ENCODE measurements around the gene CHRNA9.

The CHRNA9 gene

GRCh38 chr4:40373636-40374035 is 38.5 kb downstream of the CHRNA9 start:
- CTCF ChIA-PET, result no interaction called here
- POLR2A ChIA-PET, result no interaction called here
- TF ChIP-seq CTBP1 (IDR thresholded peaks at IDR 0.05; ENCODE audit: borderline replicate concordance) (no peak), TARDBP (IDR thresholded peaks at IDR 0.05) (no peak), L3MBTL2 (conservative IDR thresholded peaks at IDR 0.05) (no peak), FOXK2 (IDR thresholded peaks at IDR 0.05) (no peak), FOXA1 (IDR thresholded peaks at IDR 0.05) (no peak), LEF1 (IDR thresholded peaks at IDR 0.05; ENCODE audit: borderline replicate concordance) (no peak), ELF4 (IDR thresholded peaks at IDR 0.05) (no peak), HDGF (IDR thresholded peaks at IDR 0.05; ENCODE audit: borderline replicate concordance) (no peak), SP1 (IDR thresholded peaks at IDR 0.05) (no peak), NFRKB (IDR thresholded peaks at IDR 0.05) (no peak), ARNT (IDR thresholded peaks at IDR 0.05) (no peak), BHLHE40 (IDR thresholded peaks at IDR 0.05; ENCODE audit: borderline replicate concordance) (no peak), PKNOX1 (IDR thresholded peaks at IDR 0.05) (no peak), ZNF384 (IDR thresholded peaks at IDR 0.05) (no peak), SUZ12 (IDR thresholded peaks at IDR 0.05) (no peak), FOXM1 (IDR thresholded peaks at IDR 0.05; ENCODE audit: borderline replicate concordance) (no peak)
- no peak for DNase-seq (ENCODE audit: extremely low spot score)

GRCh38 chr4:40375095-40375494 is 40.0 kb downstream of the CHRNA9 start:
- ChIA-PET CTCF (no interaction called here), POLR2A (no interaction called here)
- no peak for TF ChIP-seq ZNF384 (IDR thresholded peaks at IDR 0.05)
- no peak for TF ChIP-seq FOXM1 (IDR thresholded peaks at IDR 0.05; ENCODE audit: borderline replicate concordance)
- no peak for TF ChIP-seq HDGF (IDR thresholded peaks at IDR 0.05; ENCODE audit: borderline replicate concordance)
- TF ChIP-seq FOXK2 (IDR thresholded peaks at IDR 0.05), result no peak
- TF ChIP-seq SP1 (IDR thresholded peaks at IDR 0.05), result no peak
- no peak for TF ChIP-seq BHLHE40 (IDR thresholded peaks at IDR 0.05; ENCODE audit: borderline replicate concordance)
- TF ChIP-seq L3MBTL2 (conservative IDR thresholded peaks at IDR 0.05), result no peak
- no peak for DNase-seq (ENCODE audit: extremely low spot score)

GRCh38 chr4:40375620-40376019 is 40.5 kb downstream of the CHRNA9 start:
- POLR2A ChIA-PET, result no interaction called here
- DNase-seq (ENCODE audit: extremely low spot score), result no peak
- CTCF ChIA-PET, result no interaction called here
- no peak for TF ChIP-seq CTBP1 (IDR thresholded peaks at IDR 0.05; ENCODE audit: borderline replicate concordance)
- no peak for TF ChIP-seq FOXK2 (IDR thresholded peaks at IDR 0.05)
- TF ChIP-seq HDGF (IDR thresholded peaks at IDR 0.05; ENCODE audit: borderline replicate concordance), result no peak
- no peak for TF ChIP-seq FOXM1 (IDR thresholded peaks at IDR 0.05; ENCODE audit: borderline replicate concordance)
- TF ChIP-seq SP1 (IDR thresholded peaks at IDR 0.05), result no peak
- no peak for TF ChIP-seq SUZ12 (IDR thresholded peaks at IDR 0.05)

GRCh38 chr4:40377512-40378365 is 42.6 kb downstream of the CHRNA9 start:
- POLR2A ChIA-PET, result no interaction called here
- DNase-seq (ENCODE audit: extremely low spot score), result no peak
- TF ChIP-seq LEF1 (IDR thresholded peaks at IDR 0.05; ENCODE audit: borderline replicate concordance), result no peak
- TF ChIP-seq SP1 (IDR thresholded peaks at IDR 0.05), result no peak
- TF ChIP-seq ELF4 (IDR thresholded peaks at IDR 0.05), result no peak
- TF ChIP-seq FOXK2 (IDR thresholded peaks at IDR 0.05), result no peak
- no peak for TF ChIP-seq BHLHE40 (IDR thresholded peaks at IDR 0.05; ENCODE audit: borderline replicate concordance)
- no peak for TF ChIP-seq FOXM1 (IDR thresholded peaks at IDR 0.05; ENCODE audit: borderline replicate concordance)
- no peak for TF ChIP-seq CTBP1 (IDR thresholded peaks at IDR 0.05; ENCODE audit: borderline replicate concordance)
- TF ChIP-seq PKNOX1 (IDR thresholded peaks at IDR 0.05), result no peak
- no peak for TF ChIP-seq HDGF (IDR thresholded peaks at IDR 0.05; ENCODE audit: borderline replicate concordance)
- no peak for TF ChIP-seq L3MBTL2 (conservative IDR thresholded peaks at IDR 0.05)
- no peak for TF ChIP-seq SUZ12 (IDR thresholded peaks at IDR 0.05)
- TF ChIP-seq ZNF384 (IDR thresholded peaks at IDR 0.05), result no peak
- TF ChIP-seq ARNT (IDR thresholded peaks at IDR 0.05), result no peak
- TF ChIP-seq FOXA1 (IDR thresholded peaks at IDR 0.05), result no peak
- TF ChIP-seq NFRKB (IDR thresholded peaks at IDR 0.05), result no peak
- CTCF ChIA-PET, result interaction anchor here (0.7 kb wide), 1 partner anchor 17 kb away, joined by 3 read pairs; no protein-coding TSS in a partner anchor

GRCh38 chr4:40378619-40379018 is 43.5 kb downstream of the CHRNA9 start:
- CTCF ChIA-PET, result no interaction called here

More at GRCh38 chr4:40378619-40379018, 43.5 kb downstream of the CHRNA9 start:
- no peak for DNase-seq (ENCODE audit: extremely low spot score)
- POLR2A ChIA-PET, result no interaction called here
- TF ChIP-seq FOXA1 (IDR thresholded peaks at IDR 0.05), result no peak
- no peak for TF ChIP-seq CTBP1 (IDR thresholded peaks at IDR 0.05; ENCODE audit: borderline replicate concordance)
- no peak for TF ChIP-seq BHLHE40 (IDR thresholded peaks at IDR 0.05; ENCODE audit: borderline replicate concordance)
- no peak for TF ChIP-seq NFRKB (IDR thresholded peaks at IDR 0.05)
- no peak for TF ChIP-seq PKNOX1 (IDR thresholded peaks at IDR 0.05)
- no peak for TF ChIP-seq SUZ12 (IDR thresholded peaks at IDR 0.05)
- no peak for TF ChIP-seq TARDBP (IDR thresholded peaks at IDR 0.05)
- no peak for TF ChIP-seq FOXK2 (IDR thresholded peaks at IDR 0.05)
- TF ChIP-seq ARNT (IDR thresholded peaks at IDR 0.05), result no peak
